Measurements from ENCODE around the gene ANKRD6.
A peak's percentile ranks its signal among the peaks of the same experiment; 100 is the strongest.

The ANKRD6 gene

DNA sequence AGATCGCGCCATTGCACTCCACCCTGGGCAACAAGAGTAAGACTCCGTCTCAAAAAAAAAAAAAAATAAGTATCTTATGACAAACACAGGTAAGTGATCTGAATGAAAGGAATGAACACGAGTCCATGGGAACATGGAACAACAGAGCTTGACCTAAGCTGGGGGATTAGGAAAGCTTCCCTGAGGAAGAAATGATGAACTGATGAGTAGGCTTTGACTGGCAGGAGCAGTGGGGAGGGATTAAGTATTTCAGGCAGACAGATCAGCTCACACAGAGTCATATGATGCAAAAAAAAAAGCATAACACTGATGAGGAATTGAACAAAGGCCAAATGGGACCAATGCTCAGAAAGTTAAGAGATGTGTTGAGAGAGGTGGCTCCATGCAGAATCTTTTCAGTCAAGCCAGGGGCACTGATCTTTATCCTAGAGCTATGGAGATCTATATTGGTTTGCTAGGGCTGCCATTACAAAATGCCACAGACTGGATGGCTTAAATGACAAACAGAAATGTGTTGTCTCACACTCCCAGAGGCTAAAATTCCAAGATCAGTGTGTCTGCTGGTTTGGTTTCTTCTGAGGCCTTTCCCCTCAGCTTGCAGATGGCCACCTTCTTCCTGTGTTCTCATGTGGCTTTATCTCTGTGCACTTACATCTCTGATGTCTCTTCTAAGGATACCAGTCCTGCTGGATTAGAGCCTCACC is 85.6 kb downstream of the ANKRD6 start:
- DNase-seq, result no peak

DNA sequence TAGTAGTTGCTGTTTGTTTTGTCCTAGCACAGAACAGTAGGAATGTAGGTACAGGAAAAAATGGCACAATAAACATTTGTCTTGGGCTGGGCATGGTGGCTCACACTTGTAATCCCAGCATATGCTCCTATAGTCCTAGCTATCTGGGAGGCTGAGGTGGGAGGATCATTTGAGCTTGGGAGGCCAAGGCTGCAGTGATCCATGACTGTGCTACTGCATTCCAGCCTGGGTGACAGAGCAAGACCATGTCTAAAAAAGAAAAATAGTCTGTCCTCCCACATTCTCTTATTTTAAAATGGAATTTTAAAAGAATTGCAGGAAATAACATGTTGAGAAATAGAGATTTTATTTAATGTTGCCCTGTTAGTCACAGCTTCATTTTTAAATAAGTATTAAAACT is 87.8 kb downstream of the ANKRD6 start:
- no peak for DNase-seq

DNA sequence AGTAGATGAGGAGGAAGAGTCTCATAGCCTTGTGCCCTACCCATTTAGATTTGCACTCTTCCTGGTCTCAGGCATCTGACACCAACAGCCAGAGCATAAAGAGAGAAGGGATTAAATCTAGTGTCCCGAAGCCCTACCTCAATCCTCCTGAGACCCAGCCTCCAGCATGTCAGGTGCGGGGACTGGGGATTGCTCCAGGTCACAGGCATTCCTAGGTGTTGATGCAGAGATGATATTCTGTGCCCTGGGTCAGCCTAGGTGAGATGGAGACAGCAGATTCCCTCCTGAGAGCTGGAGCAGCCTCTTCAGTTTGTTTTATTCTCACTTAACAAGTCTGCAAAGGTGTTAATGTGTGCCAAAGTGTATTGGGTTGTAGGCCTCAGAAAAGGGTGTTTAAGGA is 89.8 kb downstream of the ANKRD6 start:
- no peak for DNase-seq

DNA sequence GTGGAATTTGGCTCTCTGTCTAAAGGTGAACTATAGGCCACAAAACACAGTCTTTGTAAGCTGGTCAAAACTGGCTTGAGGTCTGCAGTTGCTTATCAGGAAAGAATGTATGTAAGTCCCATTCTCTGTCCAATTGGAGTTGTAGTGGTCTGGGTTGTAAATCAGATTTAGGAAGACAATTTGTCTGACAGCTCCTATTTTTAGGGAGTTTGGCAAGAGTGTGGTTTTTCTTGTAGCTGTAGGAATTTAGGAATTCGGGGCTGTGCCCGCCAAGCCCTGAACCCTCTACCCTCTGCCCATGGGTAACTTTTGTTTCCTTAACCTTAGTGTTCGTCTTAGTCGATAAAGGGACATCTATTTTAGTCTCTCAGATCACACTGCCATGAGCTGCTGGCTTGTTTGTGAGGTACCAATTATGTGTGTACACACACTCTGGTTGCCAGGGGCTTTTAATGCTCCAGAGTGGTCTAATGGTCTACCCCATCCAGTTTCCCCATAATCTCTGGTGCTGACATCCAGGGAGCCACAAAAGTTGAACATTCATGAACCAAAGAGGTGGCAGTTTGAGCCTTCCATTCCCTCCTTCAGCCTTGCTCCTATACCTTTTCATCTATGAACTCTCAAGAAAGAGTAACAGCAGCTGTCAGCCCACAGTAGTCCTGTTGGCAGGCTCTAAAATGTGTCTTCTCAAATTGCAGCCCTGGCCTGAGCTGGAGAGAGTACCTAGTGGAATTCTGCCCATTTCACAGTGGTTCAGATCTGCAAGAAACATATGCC is 93.0 kb downstream of the ANKRD6 start:
- DNase-seq, result peak; percentile 3

DNA sequence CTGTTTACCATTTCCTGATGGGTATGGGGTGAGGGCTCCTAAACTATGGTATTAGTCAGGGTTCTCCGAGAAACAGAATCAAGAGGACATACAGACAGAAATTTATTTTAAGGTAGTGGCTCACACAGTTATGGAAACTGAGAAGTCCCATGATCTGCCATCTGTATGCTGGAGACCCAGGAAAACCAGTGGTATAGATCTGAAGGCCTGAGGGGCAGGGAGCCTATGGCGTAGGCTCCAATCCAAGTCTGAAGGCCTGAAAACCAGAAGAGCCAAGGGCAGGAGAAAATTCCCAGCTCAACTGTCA is 93.6 kb downstream of the ANKRD6 start:
- no peak for DNase-seq

DNA sequence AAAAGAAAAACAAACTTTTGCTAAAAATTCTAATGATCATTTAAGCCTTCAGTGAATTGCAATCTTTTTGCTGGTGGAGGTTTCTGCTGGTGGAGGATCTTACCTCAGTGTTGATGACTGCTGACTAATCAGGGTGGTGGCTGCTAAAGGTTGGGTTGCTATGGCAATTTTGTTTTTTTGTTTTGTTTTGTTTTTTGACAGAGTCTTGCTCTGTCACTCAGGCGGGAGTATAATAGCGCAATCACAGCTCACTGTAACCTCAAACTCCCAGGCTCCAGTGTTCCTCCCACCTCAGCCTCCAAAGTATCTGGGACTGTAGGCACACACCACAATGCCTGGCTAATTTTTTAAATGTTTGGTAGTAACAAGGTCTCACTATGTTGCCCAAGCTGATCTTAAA is 94.7 kb downstream of the ANKRD6 start:
- no peak for DNase-seq

DNA sequence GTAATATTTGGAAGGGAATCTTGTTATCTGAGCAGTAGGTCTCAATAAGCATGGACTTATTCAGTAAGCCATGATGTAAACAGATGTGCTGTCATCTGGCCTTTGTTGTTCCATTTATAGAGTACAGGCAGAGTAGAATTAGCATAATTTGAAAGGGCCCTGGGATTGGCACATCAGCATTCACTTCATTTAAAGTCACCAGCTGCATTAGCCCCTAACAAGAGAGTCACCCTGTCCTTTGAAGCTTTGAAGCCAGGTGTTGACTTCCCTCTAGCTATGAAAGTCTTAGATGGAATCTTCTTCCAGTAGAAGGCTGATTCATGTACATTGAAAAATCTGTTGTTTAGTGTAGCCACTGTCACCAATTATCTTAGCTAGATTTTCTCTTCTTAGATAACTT is 95.9 kb downstream of the ANKRD6 start:
- no peak for DNase-seq

DNA sequence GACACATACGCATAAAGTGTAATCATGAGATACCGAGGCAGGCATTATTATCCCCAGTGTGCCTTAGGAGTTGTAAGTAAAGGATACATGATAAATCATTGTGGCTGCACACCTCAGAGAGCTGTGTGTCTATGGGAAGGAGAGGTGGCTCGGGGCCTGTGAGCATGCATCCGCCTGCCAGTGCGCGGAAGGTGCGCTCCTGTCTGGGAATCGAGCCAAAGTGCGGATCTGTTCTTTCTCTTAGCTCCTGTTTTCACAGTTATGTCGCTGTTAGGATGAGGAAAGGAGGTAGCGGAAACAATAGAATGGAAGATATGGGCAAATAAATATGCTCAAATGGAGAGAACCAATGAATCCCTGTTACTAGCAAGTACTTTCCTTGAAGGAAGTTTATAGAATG is 98.0 kb downstream of the ANKRD6 start:
- no peak for DNase-seq

DNA sequence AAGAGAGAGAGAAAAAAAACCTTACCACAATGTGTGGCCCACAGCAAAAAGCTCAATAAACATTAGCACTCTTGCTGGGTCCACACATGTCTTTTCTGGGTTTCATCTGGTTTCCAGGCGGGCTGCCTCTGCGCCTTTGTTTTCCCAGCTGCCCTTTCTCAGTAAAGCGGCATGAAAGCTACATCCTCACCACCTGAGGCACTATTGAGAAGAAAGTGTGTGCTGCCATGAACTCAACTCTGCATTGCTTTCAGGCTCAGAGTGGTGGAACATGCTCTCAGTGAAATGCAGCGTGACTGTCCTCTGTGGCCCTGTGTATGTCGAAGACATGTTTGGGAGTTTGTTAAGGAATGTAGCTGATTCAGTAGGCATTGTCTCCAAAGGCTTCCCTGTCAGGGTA is 103.3 kb downstream of the ANKRD6 start:
- DNase-seq, result no peak

DNA sequence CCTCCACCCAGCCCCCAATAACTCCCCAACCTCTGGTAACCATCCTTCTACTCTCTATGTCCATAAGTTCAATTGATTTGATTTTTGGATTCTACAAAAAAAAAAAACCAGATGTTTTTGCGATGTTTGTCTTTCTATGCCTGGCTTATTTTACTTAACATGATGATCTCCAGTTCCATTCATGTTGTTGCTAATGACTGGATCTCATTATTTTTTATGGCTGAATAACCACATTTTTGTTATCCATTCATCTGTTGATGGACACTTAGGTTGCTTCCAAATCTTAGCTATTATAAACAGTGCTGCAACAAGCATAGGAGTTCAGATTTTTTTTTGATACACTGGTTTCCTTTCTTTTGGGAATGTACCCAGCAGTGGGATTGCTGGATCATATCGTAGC is 106.8 kb downstream of the ANKRD6 start:
- peak; percentile 5 for DNase-seq

DNA sequence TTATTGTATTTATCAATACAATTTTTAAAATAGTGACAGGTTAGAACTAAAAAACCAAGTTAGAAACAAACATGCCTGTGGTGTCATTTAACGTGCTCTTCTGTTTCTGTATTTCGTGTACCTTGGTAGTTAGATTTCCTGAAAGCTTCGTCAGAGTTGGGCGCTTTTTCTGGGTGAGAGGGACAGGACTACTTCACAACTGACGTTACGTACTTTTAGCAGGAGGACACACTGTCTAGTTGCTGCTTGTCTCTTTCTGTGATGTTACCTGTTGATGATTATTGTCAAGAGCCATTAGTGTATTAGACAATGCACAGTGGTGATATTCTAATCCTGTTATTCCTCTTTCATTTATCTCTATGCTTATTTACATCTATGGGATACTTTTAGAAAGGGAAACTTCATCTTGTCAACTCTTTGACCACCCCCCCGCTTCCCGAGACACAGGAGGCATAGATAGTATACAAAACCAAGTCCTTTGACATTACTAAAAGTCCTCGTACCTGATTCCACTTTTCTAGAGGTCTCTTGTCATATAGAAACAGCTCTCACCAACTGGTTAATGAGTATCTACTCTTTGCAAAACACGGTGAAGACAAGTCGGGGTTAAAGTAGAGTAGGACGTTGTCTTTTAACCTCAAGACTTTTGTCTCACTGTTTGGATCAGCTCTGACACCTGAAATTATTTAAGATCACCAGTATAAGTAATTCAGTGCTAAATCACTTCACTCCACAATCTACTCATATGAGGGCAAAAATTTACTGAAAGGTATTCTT is 109.3 kb downstream of the ANKRD6 start:
- DNase-seq, result no peak

DNA sequence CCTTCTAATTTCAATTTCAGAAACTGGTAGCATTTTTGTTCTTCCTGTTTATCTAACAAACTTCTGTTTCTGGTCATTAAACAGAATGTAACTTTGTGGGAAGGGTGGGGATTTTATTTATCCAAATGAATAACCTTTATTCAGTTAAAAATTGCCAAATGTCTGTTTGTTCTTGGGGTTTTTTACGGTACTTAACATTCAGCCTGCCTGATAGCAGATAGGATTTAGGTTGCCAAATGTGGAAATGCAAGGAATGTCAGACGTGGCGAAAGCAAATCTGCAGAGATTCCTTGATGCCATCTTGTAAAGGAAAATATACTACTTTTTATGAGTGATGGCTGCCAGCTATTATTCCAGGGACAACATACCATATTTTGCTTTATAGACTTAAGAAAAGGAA is 109.9 kb downstream of the ANKRD6 start:
- no peak for DNase-seq

DNA sequence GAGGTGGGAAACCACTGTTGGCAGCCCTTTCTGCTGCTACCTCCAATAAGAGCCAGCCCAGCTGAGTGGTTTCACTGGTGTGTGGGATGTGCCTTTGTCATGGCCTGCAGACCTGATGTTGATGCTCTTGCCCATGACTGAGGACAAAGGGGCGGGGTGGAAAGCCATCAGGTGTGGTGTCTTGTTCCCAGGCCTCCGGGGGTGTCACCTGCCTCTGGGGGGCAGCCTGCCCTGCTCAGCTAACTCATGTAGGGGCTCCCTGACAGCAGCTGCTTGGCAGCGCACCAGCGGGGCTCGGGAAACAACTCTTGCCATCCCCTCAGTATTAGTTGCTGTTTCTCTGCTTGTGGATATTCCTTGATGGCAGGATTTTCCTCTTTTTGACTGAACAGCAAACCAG is 114.3 kb downstream of the ANKRD6 start:
- no peak for DNase-seq

DNA sequence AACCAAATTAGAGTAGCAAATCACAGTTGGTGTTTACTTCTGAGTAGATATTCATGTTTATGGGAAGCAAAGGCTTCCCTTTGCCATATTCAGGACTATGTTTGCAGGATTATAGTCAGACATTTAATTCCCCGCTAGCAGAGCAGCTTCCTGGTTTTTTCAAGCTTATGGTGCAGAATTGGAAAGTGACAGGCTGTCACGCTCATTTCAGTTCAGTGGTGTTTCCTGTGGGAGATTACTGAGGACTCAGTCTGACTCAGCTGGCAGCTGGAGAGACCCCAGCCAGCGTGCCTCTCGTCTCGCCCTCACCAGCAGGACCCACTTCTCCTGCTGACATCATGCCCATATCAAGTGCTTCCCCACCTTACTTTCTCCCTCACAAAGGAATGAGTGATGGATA is 120.5 kb downstream of the ANKRD6 start:
- no peak for DNase-seq

DNA sequence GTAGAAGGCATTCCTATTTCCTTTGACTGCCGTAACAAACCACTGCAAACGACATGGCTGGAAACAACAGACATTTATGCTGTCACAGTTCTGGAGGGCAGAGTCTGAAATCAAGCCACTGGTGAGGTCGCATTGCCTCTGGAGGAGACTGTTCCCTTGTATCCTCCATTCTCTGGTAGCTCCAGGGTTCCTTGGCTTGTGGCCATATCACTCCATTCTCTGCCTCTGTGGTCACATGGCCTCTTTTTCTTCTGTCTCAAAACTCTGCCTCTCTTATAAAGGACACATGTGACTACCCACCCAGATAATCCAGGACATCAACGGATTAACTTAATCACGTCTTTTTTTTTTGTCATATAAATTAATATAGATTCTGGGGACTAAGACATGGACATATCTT is 121.2 kb downstream of the ANKRD6 start:
- no peak for DNase-seq

DNA sequence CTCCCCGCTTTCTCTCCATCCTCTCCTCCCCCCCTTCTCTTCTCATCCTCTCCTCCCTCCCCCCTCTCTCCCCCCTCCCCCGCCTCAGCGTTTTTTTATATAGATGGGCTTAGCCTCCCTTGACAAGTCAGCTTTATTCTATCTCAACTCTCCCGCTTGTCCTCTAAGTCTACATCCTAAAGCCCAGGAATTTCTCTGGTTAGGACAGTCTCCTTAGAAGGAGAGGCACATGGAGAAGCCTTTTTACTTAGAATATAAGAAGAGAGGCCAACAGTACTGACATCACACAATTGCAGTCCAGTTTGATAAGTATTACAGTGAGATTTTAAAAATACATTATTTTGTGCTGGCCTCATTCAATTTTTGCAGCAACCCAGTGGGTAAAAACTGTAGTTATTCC is 122.1 kb downstream of the ANKRD6 start:
- DNase-seq, result no peak

DNA sequence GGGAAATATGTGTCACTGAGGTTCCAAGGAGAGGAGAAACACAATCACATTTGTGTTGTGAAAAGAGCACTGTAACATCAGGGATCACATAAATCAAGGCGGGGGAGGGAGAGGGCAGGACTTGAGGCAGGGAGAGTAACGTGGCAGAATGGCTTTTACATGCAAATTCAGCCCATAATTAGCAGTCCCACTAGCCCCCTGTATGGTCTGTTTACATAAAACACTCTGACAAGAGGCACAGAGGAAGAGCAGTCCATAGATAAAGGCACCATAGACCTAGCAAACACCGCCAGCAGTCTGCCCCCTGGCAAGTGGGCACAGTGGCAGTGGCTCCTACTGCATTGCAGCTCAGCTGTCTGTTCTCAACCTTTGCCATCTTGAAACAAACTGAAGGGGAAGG is 122.9 kb downstream of the ANKRD6 start:
- DNase-seq, result no peak

DNA sequence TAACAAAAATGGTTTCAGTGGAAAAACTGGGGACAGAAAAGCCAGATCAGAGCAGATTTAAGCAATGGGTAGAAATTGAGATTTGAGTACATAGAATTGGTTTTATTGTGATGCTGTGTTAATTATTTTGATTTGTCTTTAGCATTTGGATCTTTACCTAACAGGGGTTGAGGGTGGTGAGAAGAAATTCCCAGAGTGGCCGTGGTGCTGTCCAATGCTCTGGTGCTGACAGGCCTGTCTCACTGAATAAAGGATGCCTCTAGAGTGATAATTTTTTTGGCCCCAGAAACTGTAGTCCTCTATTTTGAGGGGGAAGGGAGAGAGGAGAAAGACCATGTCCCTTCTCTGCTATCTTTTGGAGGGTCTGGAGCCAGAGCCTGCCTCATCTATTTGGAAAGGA is 126.5 kb downstream of the ANKRD6 start:
- no peak for DNase-seq

DNA sequence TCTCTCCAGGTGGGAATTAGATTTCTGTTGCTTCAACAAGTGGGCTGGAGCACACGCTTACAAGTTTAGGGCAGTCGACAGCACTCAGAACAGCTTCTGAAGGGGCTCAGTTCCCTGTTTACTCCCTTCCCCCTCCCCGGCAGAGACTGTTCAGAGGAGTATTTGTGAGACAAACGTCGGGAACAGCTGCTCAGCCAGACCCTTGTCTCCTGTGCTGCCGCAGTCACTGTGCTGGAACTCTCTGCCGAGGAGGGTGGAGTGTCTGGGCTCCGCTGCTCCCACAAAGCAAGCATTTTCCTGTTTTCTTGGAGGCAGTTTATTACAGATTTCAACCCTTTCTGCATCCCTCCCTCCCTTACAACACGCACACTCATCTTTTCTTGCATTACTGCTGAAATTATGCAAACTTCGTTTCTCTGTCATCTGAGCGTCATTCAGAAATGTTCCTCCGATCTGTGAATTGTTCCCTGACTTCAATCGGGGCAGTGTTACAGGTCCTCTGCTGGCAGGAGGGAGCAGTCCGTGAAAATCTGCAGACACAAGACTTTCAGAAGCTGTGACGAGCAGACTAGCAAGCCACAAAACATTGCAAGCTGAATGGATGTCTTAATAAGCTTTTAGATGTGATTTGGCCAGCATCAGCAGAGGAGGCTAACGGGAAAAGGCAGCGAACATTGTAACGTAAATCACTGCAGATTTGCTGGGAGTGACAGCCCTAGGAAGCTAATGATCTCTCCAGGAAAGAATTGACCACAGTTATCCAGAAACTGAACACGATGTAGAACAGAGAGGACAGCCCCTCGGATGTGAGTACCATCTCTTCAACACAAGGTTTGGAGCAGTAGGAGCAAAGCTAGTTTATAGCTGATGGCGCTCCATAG is 129.4 kb downstream of the ANKRD6 start:
- DNase-seq, result no peak

DNA sequence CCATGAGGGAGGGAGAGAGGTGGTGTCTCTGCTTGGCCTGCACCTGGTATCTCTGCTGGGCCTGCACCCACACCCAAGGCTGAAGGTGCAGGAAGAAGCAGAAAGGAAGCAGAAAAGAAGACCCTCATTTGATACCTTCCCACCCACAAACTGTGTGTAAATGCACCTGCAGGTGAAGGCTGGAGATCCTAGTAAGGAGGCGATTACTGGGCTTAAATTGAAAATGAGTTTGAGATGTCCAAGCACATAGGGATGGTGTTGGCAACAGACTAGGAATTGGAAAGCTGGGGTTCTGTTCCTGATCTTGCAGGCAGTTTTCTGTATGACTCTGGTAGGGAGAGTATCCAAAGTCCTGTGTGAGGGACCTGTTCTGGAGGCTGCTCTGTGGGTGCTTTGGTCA is 130.9 kb downstream of the ANKRD6 start:
- DNase-seq, result no peak

DNA sequence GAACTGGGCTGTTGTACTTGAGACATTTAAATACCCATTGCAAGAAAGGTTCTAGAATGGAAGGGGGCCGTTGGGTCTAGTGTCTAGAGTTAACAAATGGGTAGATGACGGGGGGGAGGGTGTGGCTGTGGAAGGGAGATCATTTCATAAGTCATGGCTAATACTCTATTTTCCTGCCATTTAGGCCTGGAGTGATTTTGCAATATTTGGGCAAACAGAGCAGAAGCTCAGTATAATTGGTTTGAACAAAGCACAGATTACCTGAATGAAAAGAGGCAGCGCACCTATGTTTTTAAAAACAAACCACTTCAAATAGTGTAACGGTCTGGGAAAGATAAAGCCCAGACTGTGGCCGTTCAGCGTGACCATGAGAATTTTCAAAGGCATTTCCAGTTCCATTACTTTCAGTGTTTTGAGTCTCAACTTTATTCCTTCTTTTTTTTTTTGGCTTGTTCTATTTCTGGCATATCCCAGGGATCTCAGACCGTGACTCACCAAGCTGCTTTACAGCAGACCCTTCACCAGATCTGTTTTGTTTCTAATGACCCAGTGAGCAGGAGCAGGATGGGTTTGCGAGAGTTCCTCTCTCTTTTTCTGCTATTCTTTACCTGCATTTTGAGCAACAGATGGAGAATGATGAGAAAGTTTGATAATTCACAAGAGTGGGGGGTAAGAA is 131.9 kb downstream of the ANKRD6 start:
- no peak for DNase-seq

DNA sequence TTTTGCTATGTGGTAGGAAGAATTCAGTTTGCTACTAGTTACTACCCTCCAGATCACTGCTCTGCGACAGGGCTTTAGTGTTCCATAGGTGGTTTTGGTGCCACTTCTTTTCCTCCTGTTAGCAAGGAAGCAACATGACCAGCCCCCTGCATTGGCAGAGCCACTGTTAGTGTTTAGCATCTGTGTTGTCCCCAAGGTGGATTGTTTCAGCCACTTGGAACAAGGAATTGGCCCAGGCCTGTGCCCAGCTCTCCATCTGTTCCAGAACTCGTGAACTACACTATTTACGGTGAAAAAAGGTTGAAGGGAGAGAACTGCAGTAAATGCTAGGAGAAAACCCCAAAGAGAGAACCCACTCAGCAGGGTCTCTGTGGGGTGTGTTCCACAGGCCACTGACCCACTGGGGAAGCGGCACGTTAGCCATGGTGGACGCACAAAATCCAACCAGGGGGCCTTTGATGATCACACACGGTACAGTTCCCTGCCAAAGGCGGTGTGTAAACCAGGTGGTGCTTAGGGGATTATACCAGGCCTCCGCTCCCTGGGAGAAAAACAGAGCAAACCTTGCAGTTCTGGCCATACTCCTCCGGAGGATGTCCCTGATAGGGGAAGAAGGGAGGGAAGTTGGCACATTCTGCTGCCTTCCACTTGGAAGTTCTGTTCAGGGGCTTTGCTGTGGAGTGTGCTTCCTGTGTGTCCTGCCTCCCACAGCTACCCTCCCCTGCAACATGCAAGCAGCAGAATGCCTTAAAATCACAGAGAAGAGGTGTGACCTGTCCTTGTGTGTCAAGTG is 133.3 kb downstream of the ANKRD6 start:
- peak; percentile 22 for DNase-seq
